ENCODE data around the gene EPB42.

EPB42 gene

DNA sequence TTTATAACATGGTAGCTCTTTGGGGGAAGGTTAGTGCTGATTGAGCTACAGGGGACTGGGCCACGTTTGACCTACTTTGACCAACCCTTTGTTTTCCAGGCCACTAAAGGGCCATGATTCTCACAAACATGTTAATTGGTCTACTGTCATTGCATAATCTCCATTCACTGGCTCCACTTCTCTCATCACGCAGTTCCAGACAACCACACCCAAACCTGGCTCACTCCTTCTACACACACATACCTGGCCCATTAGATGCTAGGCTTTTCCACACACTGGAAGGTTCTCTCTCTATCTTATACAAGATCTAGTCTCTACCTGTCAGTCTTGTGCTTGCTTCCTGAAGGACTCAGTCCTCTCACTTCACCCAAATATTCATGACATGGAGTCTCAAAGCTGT lies 30.0 kb upstream of the EPB42 start:
- no peak for DNase-seq
- no peak for TF ChIP-seq GATA1 (IDR thresholded peaks at IDR 0.05; ENCODE audit: low read depth, low read length)
- TF ChIP-seq POLR2A (IDR thresholded peaks at IDR 0.05; ENCODE audit: low read length), result no peak

DNA sequence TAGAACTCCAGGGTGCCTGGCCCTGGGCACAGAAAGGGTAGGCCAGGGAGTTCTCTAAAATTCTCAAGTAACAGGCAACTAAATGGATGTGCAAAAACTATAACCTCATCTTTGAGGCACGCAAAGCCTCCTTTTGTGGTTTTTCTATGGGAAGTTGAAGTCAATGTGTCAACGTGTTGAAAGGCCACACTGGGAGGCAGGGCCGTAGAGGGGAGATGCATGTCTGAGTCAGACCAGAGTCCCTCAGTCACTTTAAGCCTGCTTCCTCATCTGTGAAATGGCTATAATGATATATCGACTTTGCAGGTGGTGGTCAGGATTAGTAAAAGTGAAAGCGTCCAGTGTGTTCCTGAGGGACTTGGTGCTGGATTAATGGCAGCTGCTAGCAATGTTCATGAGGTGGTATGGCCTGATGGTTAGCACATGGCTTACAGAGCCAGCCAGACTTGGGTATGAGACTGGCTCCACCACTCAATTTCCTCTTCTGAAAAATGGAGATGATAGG lies 28.9 kb upstream of the EPB42 start:
- no peak for TF ChIP-seq GATA1 (IDR thresholded peaks at IDR 0.05; ENCODE audit: low read depth, low read length)
- TF ChIP-seq POLR2A (IDR thresholded peaks at IDR 0.05; ENCODE audit: low read length), result no peak

DNA sequence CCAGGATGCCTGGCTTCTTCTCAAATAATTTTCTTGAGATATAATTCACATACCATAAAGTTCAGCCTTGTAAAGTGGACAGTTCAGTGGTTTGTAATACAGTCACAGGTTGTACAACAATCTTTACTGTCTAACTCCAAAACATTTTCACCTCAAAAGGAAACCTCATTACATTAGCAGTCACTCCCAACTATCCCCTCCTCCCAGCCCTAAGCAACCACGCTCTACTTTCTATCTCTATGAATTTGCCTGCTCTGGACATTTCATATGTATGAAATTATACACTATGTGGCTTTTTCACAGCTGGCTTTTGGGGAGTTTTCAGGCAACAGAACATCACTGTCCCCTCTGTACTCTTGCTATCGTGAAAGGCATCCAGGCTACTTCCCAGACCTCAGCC lies 28.4 kb upstream of the EPB42 start:
- DNase-seq, result no peak
- TF ChIP-seq GATA1 (IDR thresholded peaks at IDR 0.05; ENCODE audit: low read depth, low read length) (no peak), POLR2A (IDR thresholded peaks at IDR 0.05; ENCODE audit: low read length) (no peak)

More for the DNA sequence above, 28.9 kb upstream of the EPB42 start:
- DNase-seq, result no peak

DNA sequence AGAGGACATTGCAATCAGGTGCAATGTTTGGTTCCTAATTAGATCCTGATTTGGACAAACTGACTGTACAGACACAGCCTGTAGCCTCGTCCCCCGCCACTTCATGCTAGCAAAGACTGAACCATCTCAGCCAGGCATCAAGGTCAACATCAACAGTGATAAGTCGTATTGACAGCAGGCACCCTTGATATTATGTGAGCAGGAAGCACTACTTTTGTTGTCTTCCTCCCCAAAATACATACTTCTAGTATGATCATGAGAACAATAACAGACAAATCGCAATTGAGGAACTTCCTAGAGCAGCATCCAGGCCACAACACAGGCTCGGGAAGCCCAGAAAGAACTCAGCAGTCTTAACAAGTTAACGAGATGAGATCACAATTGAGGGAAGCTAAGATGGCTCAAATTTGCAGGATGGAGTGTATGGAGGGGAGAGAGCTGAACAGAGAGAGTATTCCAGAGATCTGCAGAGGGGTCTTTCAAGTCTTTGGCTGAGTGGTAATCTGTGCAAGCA lies 25.5 kb upstream of the EPB42 start:
- TF ChIP-seq POLR2A (IDR thresholded peaks at IDR 0.05; ENCODE audit: low read length) (no peak), GATA1 (IDR thresholded peaks at IDR 0.05; ENCODE audit: low read depth, low read length) (no peak)
- no peak for DNase-seq

DNA sequence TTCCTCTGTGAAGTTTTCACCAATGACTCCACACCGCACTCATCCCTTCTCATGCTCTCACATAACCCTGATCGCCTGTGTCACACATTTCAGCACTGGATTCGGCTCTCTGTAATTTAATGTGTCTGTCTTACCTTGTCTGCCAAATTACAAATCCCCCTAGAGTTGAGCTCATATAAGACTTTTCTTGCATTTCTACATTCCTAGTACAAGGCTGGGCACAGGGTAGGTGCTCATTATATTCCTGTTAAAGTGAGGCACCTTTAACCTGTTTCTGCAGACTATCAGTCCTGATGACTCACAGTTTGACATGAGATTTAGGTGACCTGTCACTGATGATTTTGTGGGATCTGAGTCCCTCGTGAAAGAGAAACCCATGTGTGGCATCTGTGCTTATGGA lies 23.3 kb upstream of the EPB42 start:
- no peak for DNase-seq
- no peak for TF ChIP-seq POLR2A (IDR thresholded peaks at IDR 0.05; ENCODE audit: low read length)
- TF ChIP-seq GATA1 (IDR thresholded peaks at IDR 0.05; ENCODE audit: low read depth, low read length), result no peak

DNA sequence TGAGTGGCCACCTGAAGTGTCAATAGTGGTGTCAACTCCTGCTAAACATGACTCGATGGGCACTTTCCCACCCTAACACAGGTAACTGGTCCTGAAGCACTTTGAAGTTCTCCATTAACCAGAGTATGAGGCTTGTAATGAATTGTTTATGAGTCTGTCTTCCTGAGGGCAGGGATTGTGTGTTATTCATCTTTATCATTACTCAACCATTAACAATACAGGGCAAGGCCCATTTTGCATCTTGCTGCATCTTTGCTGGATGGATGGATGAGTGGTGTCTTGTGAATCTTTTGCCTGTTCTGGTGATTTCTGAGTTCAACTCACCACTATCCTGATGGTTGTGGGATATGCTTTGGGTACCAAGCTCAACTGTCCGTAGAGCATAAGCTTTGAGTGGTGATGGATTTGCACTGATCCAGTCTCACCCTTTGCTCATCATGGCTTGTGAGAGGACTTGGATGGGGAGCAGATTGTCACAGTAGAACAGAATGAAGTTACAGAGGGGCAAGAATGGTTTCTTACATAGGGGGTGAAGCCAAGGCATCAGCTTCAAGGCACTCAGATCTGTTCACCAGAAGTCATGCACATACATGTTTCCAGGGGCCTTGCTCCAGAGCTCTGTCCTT lies 22.3 kb upstream of the EPB42 start:
- no peak for DNase-seq

DNA sequence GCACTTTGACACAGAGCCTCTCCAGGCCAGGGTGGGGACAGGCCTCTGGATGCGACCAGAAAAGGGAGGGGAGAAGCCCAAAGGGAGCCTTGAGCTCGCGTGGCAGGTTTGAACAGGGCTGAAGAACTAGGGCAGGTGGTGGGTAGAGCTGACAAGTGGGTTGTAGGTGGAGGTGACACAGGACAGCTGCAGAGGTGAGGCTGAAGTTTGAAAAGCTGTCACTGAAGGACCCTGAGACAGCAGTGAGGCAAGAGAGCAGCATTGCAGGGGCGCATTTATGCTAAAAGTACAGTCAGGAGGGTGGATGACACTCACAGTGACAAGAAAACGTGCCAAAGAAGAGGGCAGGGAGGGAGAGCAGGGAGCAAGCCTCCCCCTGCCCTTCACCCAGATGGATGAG lies 21.8 kb upstream of the EPB42 start:
- TF ChIP-seq GATA1 (IDR thresholded peaks at IDR 0.05; ENCODE audit: low read depth, low read length), result no peak
- no peak for TF ChIP-seq POLR2A (IDR thresholded peaks at IDR 0.05; ENCODE audit: low read length)
- DNase-seq, result no peak

More for the DNA sequence above, 22.3 kb upstream of the EPB42 start:
- TF ChIP-seq GATA1 (IDR thresholded peaks at IDR 0.05; ENCODE audit: low read depth, low read length), result no peak
- TF ChIP-seq POLR2A (IDR thresholded peaks at IDR 0.05; ENCODE audit: low read length), result no peak

DNA sequence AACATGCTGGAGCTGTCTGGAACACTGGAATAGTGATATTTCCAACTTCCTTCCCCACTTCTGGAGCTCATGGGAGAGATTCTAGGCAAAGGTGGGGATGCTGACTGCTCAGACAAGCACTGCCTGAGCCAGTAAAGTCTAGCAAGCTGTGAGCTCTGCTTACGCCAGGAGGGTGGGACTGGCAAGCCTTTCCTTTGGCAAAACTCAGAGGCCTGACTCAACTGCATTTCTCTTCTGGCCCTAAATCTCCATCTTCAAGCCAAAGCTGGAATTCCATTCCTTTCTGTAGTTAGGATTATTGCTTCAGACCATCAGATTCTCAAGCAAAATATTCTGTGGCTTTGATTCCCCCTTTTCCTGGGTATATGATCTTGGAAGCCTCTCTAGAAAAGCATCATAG lies 20.3 kb upstream of the EPB42 start:
- TF ChIP-seq POLR2A (IDR thresholded peaks at IDR 0.05; ENCODE audit: low read length) (no peak), GATA1 (IDR thresholded peaks at IDR 0.05; ENCODE audit: low read depth, low read length) (no peak)

DNA sequence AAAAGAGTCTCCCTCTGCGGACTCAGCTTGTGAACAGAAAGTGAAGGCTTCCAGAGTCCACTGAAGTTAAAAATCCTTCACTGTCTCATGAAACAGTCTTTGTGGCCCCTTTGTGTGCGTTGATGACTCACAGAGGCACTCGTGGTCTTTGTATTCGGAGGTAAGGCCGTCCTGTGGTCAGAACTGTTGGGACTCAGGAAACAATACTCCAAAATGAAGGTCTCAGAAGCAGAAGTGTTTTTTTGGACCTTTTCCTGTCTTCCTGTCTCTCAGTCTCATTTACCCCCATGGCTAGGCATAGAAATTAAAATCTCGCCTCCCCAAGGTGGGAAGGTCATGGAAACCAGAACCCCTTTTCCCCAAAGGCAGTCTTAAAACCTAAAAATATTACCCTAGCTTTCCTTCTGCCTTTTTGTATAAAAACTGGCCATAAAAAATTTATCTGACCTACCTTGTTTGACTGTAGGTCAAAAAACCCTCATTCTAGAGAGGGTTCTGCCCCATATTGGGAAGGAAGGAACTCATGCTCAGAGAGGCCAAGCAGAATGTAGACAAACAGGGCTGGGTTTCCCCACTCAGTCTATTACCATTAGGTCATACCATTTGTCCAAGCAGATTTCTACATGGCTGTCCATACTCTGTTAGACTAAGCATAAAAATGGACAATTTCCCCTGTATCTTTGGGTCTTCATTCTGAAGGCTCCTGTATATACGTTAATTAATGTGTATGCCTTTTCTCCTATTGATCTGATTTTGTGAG lies 19.1 kb upstream of the EPB42 start:
- no peak for TF ChIP-seq POLR2A (IDR thresholded peaks at IDR 0.05; ENCODE audit: low read length)
- TF ChIP-seq GATA1 (IDR thresholded peaks at IDR 0.05; ENCODE audit: low read depth, low read length), result no peak
- no peak for DNase-seq

More for the DNA sequence above, 20.3 kb upstream of the EPB42 start:
- no peak for DNase-seq

DNA sequence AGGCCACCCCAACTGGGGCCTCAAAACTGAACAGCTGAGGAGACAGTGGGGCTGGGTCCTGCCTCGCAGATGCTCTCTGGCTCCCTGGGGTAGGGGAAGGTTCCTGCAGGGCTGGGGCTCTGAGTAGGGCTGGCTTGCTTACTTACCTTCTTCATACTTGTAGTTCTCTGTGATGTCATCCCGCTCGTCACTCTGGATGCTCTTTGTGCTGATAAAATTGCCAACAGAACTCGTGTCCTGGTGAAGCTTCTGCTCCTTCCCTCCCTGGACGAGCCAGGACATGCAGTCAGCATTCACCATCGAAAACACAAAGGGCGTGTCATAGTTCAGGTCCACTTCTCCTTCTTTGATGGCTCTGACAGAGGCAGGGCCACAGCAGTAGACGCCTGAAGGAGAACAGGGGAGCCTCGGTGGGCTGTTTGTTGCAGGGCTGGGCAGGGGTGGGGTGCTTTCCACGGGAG lies 17.9 kb upstream of the EPB42 start:
- TF ChIP-seq GATA1 (IDR thresholded peaks at IDR 0.05; ENCODE audit: low read depth, low read length), result no peak
- TF ChIP-seq POLR2A (IDR thresholded peaks at IDR 0.05; ENCODE audit: low read length), result no peak
- peak in 1 of 2 experiments; percentile 10 for DNase-seq

DNA sequence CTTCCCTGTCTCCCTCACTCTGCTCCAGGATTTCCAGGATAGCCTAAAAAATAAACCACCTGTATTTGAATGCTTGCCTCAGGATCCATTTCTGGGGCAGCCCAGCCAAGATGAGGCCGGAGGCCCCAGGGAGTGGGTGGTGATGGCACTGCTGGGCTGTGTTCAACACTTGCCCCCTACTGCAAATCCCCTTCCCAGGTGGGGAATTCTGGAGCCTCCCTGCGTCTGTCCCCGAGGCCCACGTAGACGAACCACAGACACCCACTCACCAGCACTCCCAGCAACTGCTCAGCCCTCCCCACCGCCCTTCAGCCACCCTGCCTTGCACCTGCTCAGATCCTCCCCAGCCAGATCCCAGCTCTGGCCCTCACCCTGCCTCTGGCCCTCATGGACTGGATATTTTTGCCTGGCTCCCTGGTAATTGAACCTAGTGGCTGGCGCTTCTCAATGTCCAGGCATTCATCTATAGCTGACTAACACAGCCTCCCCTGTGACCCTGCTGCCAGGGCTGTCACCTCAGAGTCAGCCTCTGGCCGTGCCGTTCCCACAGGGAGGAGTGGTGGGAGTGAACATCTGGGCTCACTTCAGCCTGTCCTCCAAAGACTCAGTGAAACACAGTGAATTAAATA lies 17.1 kb upstream of the EPB42 start:
- DNase-seq, result no peak
- no peak for TF ChIP-seq GATA1 (IDR thresholded peaks at IDR 0.05; ENCODE audit: low read depth, low read length)
- TF ChIP-seq POLR2A (IDR thresholded peaks at IDR 0.05; ENCODE audit: low read length), result no peak

DNA sequence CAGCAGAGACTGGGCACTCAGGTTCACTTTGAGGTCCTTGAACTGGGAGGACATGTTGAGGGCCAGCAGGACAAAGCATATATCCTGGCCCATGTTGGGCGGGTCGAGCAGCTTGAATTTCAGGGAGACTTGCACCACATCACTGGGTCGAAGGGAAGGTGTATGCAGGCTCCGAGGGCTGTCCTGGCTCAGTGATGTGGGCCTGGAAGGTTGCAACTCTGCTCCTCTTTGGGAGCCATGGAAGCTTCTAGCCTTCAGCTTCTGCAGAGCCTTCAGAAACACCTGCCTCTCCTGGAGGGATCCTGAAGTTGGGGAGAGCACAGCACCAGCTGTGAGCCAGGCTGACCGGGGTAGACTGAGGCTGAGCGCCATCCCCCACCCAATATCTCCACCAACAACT lies 14.7 kb upstream of the EPB42 start:
- TF ChIP-seq GATA1 (IDR thresholded peaks at IDR 0.05; ENCODE audit: low read depth, low read length), result no peak
- DNase-seq, result no peak

DNA sequence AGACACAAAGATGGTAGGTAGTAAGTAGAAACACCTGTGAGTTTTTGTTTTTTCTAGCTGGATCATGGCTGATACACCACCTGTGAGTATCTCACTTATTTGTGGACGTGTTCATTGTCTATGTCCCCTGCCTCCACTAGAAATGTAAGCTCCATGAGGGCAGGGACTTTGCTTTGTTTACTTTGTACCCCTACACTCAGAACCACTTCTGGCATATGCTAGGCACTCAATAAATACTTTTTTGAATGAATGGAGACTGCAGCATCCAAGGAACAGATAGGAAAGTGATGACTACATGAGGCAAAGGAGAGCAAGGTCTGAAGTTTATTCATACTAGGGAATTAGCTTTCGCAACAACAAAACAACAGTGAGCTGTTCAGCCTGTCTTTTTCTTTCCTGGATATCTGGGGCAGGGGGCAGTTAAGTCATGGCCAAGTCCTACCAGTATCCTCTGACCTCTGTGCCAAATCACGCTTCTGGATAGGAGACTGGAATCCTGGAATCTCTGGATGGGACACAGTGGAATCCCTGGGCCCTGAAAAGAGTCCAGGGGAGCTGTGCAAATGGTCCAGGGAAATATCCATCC lies 11.6 kb upstream of the EPB42 start:
- no peak for DNase-seq
- TF ChIP-seq POLR2A (IDR thresholded peaks at IDR 0.05; ENCODE audit: low read length) (no peak), GATA1 (IDR thresholded peaks at IDR 0.05; ENCODE audit: low read depth, low read length) (no peak)

DNA sequence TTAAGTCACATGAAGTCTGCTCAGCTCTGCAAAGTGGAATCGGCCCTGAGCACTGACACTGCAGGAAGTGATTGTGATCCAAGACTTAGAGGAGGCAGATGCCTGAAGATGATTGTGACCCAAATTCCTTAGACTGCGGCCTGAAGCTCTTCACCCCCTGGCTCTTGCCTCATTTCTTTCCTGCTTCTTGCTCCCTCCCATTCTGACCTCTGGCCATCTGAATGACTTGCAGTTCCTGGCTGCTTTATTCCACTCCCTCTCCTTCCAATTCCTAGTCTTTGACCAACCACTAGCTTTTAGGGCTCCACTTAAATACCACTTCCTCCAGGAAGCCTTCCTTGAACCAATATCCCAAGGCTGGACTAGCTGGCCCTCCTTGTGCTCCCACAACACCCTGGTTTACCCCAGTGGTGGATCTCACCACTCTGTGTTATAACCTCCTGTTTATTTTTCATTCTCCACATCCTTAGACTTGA lies 9.9 kb upstream of the EPB42 start:
- DNase-seq, result peak; percentile 61 to 62
- TF ChIP-seq POLR2A (IDR thresholded peaks at IDR 0.05; ENCODE audit: low read length) (no peak), GATA1 (IDR thresholded peaks at IDR 0.05; ENCODE audit: low read depth, low read length) (no peak)
